ENCODE measurements around the gene TMIGD2.

- TF ChIP-seq POLR2AphosphoS5 (IDR thresholded peaks at IDR 0.05) (no peak), CTCF (IDR thresholded peaks at IDR 0.05) (no peak), POLR2A (IDR thresholded peaks at IDR 0.05) (no peak), EP300 (IDR thresholded peaks at IDR 0.05) (no peak)
Observed at GRCh38 chr19:4256563-4256962, 45.6 kb downstream of the TMIGD2 start.

Data from suprapubic skin (tissue), 4 donors.